GM19328 (cell line): Measurements from ENCODE around the gene SELENOF.
"Not testable (repeated sequence)": the region's sequence is repeated elsewhere in the genome, so short reads cannot be mapped to it uniquely, and the experiment has no call there.

ENCODE experiments used
- ATAC-seq: cut with Tn5 transposase; IDR thresholded peaks from one replicate; pipeline ENCODE4 v1.9.1; 2021; ENCODE audit warnings: mild to moderate bottlenecking, moderate library complexity; ENCODE audit not compliant: unreplicated experiment

The SELENOF gene

GRCh38 chr1:86819970-86820369, 94.0 kb downstream of the SELENOF start:
- ATAC-seq = not testable (repeated sequence)

- ATAC-seq = not testable (repeated sequence)
Observed at GRCh38 chr1:86817246-86817826, 96.6 kb downstream of the SELENOF start.

- not testable (repeated sequence) for ATAC-seq
Observed at GRCh38 chr1:86814118-86814517, 99.8 kb downstream of the SELENOF start.
